CD4-positive, alpha-beta T cell (primary cell): Measurements from ENCODE around the gene BET1L. TPM values are rescaled to one million over a fixed set of nuclear protein-coding genes. Genes with fewer than 3 reads are reported as not detected.

Source experiments
- ATAC-seq: fragments of 200-7000 bp; cut with Tn5 transposase; one replicate; pipeline ENCODE4 v1.10.0; 2022; ENCODE audit warnings: mild to moderate bottlenecking; ENCODE audit not compliant: poor library complexity
- CTCF ChIA-PET: fragments of 350-600 bp; sonication (Branson Sonifier 250); formaldehyde crosslinking; loops from one replicate; lab custom pipeline; 2021; ENCODE audit warnings: antibody characterized with exemption, inconsistent platforms; lab: Charles Lee
- POLR2A ChIA-PET: fragments of 350-600 bp; sonication (Branson Sonifier 250); formaldehyde crosslinking; loops from one replicate; lab custom pipeline; 2021; ENCODE audit warnings: antibody characterized with exemption, inconsistent platforms; lab: Charles Lee
- DNase-seq, 14 experiments: peaks; one replicate each; pipeline ENCODE4 v3.0.0-alpha.2; 2013 to 2020; ENCODE audit warnings: mixed read lengths in 2 of 14
- H3K27ac ChIP-seq, 2 donors: one replicate each; pipeline versions ENCODE4 v1.5.1 to v1.7.0; 2013; ENCODE audit warnings: low read length in 2 of 2, low read depth in 1 of 2, mild to moderate bottlenecking in 1 of 2
- H3K27me3 ChIP-seq, 2 experiments: 1 replicate in 1 of 2; 2 replicates in 1 of 2; pipeline versions ENCODE4 v1.6.1 to v1.7.0; 2013; ENCODE audit warnings: low read length in 2 of 2, control low read depth in 1 of 2, mild to moderate bottlenecking in 1 of 2, moderate library complexity in 1 of 2; ENCODE audit not compliant: insufficient read depth in 2 of 2, control insufficient read depth in 1 of 2
- H3K36me3 ChIP-seq: one replicate; pipeline ENCODE4 v1.6.1; 2013; ENCODE audit warnings: low read length, control low read depth; ENCODE audit not compliant: insufficient read depth
- H3K4me1 ChIP-seq: one replicate; pipeline ENCODE4 v1.6.1; 2013; ENCODE audit warnings: low read length, control low read depth; ENCODE audit not compliant: insufficient read depth
- H3K4me3 ChIP-seq: one replicate; pipeline ENCODE4 v1.5.1; 2013; ENCODE audit warnings: mild to moderate bottlenecking, low read length, moderate library complexity
- H3K9me3 ChIP-seq, 2 experiments: 1 replicate in 1 of 2; 2 replicates in 1 of 2; pipeline versions ENCODE4 v1.6.1 to v1.7.0; 2013; ENCODE audit warnings: low read length in 2 of 2, mild to moderate bottlenecking in 2 of 2, control low read depth in 1 of 2, moderate library complexity in 1 of 2; ENCODE audit not compliant: control insufficient read depth in 1 of 2, insufficient read depth in 1 of 2
- H3K27ac Mint-ChIP-seq: one replicate; pipeline ENCODE4 v1.8.0; 2020; ENCODE audit warnings: mixed read lengths
- H3K27me3 Mint-ChIP-seq: one replicate; pipeline ENCODE4 v1.8.0; 2021; ENCODE audit warnings: mixed read lengths
- H3K36me3 Mint-ChIP-seq: one replicate; pipeline ENCODE4 v1.8.0; 2021; ENCODE audit warnings: low read depth, mixed read lengths
- H3K4me1 Mint-ChIP-seq: one replicate; pipeline ENCODE4 v1.8.0; 2021; ENCODE audit warnings: low read depth, mixed read lengths
- H3K4me3 Mint-ChIP-seq: one replicate; pipeline ENCODE4 v1.8.0; 2020; ENCODE audit warnings: mild to moderate bottlenecking, mixed read lengths
- H3K9me3 Mint-ChIP-seq: one replicate; pipeline ENCODE4 v1.8.0; 2020; ENCODE audit warnings: mixed read lengths
- intact Hi-C, 2 experiments: fragments of 100-400 bp; cut with DNase I in 1 of 2; cut with micrococcal nuclease in 1 of 2; formaldehyde crosslinking; loops; one replicate each; pipeline versions ENCODE4 v1.15.1 to v1.9.0; 2023 to 2025; cut with DNase I, micrococcal nuclease
- total RNA-seq, 174 experiments: library from RNA in 2 of 174; stranded (reverse) in 2 of 174; gene quantifications; one replicate each; pipeline ENCODE4 v1.2.3 and lab custom pipeline; 2021 to 2026
- TF ChIP-seq, protein P1 (sequence below): fragments of 200-600 bp; IDR thresholded peaks from one replicate; pipeline ENCODE4 v1.8.0; 2022; ENCODE audit warnings: antibody characterized with exemption, mild to moderate bottlenecking

BET1L gene
- total RNA-seq, 2 experiments from 2014 or later: 69.5 to 72.7 TPM

DNA sequence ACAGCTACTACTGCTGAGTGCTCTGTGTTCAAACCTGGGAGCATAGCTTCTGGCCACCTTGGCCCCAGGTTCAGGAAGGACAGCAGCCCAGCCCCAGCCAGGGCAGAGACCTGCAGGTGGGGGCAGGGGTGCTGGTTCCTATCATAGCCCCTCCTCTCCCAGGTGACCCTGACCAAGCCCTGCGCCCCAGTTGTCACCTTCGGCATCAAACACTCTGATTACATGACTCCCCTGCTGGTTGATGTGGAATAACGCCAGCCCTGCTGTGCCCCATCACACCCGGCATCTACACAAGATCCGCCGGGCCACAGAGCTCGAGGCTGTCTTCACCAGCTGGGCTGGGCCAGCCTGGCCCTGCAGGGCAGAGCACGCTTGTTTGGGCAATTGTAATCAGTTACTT lies 7.4 kb downstream of the BET1L start:
- Histone ChIP-seq H3K36me3 (peaks cover 23% of the 10 kb centered on the region), H3K4me1 (peaks cover 32% of the 10 kb centered on the region), H3K4me3 (no peak overlapping the region), H3K27ac (no peak overlapping the region), H3K27me3 (no peaks in the 10 kb centered on the region), H3K9me3 (no peaks in the 10 kb centered on the region)
- CTCF ChIA-PET: no interaction called here
- peak in 2 of 14 experiments; percentile 26 to 32 for DNase-seq
- Mint-ChIP-seq H3K9me3 (no peaks in the 10 kb centered on the region), H3K27me3 (no peaks in the 10 kb centered on the region), H3K27ac (no peak overlapping the region), H3K36me3 (peaks cover 36% of the 10 kb centered on the region), H3K4me1 (peaks cover 34% of the 10 kb centered on the region), H3K4me3 (no peak overlapping the region)
- ATAC-seq: no peak
- TF ChIP-seq, protein P1, sequence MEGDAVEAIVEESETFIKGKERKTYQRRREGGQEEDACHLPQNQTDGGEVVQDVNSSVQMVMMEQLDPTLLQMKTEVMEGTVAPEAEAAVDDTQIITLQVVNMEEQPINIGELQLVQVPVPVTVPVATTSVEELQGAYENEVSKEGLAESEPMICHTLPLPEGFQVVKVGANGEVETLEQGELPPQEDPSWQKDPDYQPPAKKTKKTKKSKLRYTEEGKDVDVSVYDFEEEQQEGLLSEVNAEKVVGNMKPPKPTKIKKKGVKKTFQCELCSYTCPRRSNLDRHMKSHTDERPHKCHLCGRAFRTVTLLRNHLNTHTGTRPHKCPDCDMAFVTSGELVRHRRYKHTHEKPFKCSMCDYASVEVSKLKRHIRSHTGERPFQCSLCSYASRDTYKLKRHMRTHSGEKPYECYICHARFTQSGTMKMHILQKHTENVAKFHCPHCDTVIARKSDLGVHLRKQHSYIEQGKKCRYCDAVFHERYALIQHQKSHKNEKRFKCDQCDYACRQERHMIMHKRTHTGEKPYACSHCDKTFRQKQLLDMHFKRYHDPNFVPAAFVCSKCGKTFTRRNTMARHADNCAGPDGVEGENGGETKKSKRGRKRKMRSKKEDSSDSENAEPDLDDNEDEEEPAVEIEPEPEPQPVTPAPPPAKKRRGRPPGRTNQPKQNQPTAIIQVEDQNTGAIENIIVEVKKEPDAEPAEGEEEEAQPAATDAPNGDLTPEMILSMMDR: no peak
- POLR2A ChIA-PET: no interaction called here
- intact Hi-C loops: no loop called here

DNA sequence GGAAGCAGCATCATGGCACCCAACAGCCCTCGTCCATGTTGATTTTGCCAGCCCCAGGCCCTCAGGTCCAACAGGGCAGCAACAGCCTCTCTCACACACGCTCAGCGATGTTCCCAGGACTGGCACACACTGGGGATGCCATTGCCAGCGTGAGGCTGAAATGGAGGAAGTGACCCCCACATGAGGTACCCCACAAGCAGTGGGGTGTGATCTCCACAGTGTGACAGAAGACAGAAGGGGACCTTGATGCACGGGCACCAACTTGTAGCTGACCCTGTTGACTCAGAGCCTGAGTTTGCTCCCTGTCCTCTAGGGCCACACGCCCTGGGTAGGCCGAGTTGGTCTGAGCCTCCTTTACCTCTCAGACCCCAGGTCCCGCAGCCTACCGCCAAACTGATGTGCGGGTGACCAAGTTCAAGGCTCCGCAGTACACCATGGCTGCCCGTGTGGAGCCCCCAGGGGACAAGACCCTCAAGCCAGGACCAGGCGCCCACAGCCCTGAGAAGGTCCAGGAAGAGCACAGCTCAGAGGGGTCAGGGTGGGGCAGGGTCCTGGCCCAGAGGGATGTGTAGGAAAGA lies 8.1 kb downstream of the BET1L start:
- Mint-ChIP-seq H3K27ac (peak overlapping the region; percentile 36), H3K27me3 (no peaks in the 10 kb centered on the region), H3K36me3 (peaks cover 30% of the 10 kb centered on the region), H3K4me1 (peaks cover 29% of the 10 kb centered on the region), H3K4me3 (no peak overlapping the region), H3K9me3 (no peaks in the 10 kb centered on the region)
- Histone ChIP-seq H3K4me1 (peaks cover 26% of the 10 kb centered on the region), H3K4me3 (no peak overlapping the region), H3K9me3 (no peaks in the 10 kb centered on the region), H3K27ac (no peak overlapping the region), H3K36me3 (peaks cover 16% of the 10 kb centered on the region), H3K27me3 (no peaks in the 10 kb centered on the region)
- DNase-seq: peak in 2 of 14 experiments; percentile 16 to 29
- TF ChIP-seq, protein P1: no peak
- POLR2A ChIA-PET: no interaction called here
- CTCF ChIA-PET: no interaction called here
- no peak for ATAC-seq
- intact Hi-C loops: no loop called here

DNA sequence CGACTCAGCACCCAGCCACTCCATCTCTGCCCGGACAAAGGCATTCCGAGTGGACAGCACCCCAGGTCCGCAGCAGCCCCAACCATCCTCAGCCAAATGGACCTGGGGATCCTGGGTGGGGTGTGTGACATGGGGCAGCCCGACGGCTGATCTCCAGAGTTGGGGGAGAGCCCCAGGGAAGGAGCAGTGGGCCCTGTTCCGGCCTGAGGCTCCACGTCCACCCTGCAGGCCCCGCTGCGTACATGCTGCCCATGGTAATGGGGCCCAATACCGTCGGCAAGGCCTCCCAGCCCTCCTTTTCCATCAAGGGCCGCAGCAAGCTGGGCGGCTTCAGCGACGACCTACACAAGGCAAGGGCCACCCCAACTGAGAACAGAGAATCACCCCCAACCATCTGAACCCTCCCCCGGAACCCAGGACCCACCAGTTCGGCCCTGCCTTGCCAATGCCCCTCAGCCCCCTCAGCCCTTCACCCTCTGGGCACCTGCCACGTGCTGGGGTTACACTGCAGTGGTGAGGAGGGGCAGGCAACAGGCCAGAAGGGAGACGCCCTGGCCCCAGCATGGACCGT lies 8.9 kb downstream of the BET1L start:
- Histone ChIP-seq H3K36me3 (peaks cover 15% of the 10 kb centered on the region), H3K4me3 (no peak overlapping the region), H3K27ac (no peak overlapping the region), H3K4me1 (peaks cover 18% of the 10 kb centered on the region), H3K27me3 (no peaks in the 10 kb centered on the region), H3K9me3 (no peaks in the 10 kb centered on the region)
- ATAC-seq (no peak), DNase-seq (peak in 1 of 14 experiments; percentile 22)
- TF ChIP-seq, protein P1: no peak
- Mint-ChIP-seq H3K27me3 (no peaks in the 10 kb centered on the region), H3K4me1 (peaks cover 21% of the 10 kb centered on the region), H3K36me3 (peaks cover 22% of the 10 kb centered on the region), H3K9me3 (no peaks in the 10 kb centered on the region), H3K4me3 (no peak overlapping the region), H3K27ac (peak overlapping the region; percentile 36)
- ChIA-PET CTCF (no interaction called here), POLR2A (interaction anchor here (1.9 kb wide), 1 partner anchor 9 kb away, joined by 11 read pairs; the partner anchor contains the start of genes BET1L and RIC8A)
- intact Hi-C loops: no loop called here
